SW480 (cell line): ENCODE results near the gene ZKSCAN1.

ENCODE experiments used
- DNase-seq: peaks from one replicate; pipeline ENCODE4 v3.0.0-alpha.2; 2016; ENCODE audit warnings: low spot score

ZKSCAN1 gene

DNA sequence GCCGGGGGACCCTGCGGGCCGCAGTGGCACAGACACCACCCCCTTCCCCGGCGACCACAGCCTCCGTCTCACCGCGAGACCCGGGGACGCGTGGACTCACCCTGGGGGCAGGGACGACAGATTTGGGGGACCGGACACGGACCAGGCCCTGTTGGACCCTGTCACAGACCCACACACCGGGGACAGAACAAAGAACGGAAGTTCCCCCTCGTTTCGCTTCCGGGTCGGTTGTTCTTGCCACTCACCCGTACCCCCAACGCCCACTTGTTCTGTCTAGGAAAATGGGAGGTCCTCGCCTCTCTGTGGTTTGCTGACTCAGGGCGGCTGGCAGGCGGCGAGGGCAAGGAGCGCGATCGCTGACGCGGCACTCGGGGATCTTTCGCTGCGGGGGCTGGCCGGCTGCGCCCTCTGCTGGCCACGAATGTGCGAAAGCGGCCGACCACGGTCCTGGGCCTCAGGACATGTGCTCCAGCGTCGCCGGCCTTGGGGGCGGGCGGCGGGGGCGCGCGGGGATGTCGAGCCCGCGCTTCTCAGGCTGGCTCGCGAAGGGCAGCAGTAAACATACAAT lies 66.2 kb downstream of the ZKSCAN1 start, which contains the start of gene ZNF3:
ZNF3 (minus strand) TSS at position 189 of the 568 bp plus-strand sequence. CDS start 4,366 bp downstream, outside the sequence.
- DNase-seq, result peak; percentile 100

DNA sequence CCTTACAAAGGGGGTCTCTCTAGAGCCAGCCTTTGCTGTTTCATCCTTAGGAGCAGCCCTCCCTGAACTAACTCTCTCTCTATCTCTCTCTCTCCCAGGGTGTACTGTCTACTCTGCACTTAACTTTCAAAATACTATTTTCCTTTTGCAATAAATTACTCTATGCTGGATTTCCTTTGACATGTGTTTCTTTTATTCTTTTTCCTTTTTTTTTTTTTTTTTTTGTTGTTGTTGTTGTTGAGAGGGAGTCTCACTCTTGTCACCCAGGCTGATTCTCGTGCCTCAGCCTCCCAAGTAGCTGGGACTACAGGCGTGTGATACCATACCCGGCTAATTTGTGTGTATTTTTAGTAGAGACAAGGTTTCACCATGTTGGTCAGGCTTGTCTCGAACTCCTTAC lies 67.6 kb downstream of the ZKSCAN1 start:
- DNase-seq, result no peak

DNA sequence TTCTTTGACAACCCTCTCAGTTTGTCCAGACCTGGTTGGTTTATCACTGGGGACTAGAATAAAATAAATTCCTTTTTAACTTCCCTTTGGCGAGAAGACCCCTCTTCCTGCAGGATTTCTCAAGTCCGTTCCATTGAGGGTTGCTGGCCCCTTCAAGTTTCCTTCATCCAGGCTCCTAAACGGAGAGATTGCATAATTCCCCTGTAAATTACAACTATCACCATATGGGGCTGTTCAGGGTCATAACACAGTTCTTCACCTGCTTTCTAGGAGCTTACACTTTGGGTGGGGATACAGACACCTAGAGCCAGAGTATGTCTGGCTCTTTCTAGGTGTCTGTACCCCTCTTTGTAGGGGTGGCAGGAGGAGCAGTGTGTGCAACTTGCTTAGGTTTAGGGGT lies 70.1 kb downstream of the ZKSCAN1 start:
- no peak for DNase-seq

DNA sequence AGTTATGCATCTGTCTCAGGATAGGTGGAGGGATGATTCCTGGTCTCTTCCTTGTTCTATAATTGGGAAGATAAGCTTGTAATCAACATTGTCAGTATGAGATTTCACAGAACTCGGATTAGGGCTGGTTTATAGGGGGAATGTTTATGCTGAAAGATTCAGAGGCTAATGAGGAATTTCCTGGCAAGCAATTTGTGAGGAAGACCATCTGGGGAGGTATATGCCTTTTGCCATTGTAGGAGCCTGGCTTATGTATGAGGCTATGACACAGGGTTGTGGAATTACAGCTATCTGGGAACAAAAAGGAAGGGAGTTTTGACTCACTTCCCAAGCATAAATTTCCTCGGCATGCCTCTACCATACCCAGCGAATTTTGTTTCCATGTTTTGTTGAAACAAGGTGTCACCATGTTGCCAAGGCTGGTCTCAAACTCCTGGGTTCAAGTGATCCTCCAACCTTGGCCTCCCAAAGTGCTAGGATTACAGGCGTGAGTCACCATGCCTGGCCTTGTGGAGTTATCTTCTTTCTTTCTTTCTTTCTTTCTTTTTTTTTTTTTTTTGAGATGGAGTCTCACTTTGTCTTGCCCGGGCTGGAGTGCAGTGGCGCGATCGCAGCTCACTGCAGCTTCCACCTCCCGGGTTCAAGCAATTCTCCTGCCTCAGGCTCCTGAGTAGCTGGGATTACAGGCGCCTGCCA lies 71.8 kb downstream of the ZKSCAN1 start:
- DNase-seq, result peak; percentile 71

DNA sequence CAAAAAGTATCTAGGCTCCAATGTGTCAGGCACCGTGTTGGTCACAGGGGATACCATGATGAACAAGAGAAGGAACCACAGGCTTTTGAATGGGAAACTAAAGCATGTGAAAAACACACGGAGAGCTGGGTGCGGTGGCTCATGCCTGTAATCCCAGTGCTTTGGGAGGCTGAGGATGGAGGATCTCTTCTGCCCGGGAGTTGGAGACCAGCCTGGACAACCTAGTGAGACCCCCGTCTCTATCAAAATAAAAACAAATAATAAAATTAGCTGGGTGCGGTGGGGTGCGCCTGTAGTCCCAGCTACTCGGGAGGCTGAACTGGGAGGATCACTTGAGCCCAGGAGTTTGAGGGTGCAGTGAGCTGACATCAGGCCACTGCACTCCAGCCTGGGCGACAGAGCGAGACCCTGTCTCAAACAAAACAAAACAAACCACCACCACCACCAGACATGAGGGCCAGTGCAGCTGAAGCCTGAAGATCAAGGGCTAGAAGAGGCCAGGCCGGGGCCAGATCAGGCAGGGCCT lies 72.8 kb downstream of the ZKSCAN1 start:
- no peak for DNase-seq

DNA sequence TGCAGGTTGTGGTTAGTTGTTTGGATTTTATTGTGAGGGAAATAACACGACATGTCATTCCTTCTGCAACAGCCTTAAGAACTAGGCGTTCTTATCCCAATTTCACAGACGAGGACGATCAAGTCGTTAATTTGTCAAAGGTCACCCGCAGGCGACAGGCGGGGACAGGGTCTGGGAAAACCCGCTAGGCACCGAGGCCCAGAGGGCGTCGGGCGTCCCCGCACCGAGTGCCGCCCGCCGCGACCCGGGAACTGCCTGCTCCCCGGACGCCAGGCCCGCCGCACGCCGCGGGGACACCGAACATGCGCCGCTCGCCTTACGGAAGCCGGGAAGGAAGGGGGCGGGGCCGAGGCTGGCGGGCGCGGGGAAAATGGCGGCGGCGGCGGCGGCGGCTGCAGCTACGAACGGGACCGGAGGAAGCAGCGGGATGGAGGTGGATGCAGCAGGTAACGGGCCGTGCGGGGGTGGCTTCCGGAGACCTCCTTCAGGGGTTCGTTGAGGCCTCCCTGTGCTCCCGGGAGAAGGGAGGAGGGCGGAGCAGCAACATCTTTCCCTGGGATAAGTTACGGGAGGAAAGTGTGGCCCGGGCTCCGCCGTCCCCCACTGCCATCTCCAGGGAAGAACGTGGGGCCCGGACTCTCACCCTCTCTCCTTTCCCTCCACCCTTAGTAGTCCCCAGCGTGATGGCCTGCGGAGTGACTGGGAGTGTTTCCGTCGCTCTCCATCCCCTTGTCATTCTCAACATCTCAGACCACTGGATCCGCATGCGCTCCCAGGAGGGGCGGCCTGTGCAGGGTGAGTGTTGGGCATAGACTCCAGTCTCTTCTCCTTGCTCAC lies 73.4 kb downstream of the ZKSCAN1 start, which contains the start of gene COPS6:
COPS6 (plus strand) TSS at position 349 of the 837 bp plus-strand sequence; CDS start at position 371, 22 bp downstream.
- DNase-seq, result peak; percentile 84

DNA sequence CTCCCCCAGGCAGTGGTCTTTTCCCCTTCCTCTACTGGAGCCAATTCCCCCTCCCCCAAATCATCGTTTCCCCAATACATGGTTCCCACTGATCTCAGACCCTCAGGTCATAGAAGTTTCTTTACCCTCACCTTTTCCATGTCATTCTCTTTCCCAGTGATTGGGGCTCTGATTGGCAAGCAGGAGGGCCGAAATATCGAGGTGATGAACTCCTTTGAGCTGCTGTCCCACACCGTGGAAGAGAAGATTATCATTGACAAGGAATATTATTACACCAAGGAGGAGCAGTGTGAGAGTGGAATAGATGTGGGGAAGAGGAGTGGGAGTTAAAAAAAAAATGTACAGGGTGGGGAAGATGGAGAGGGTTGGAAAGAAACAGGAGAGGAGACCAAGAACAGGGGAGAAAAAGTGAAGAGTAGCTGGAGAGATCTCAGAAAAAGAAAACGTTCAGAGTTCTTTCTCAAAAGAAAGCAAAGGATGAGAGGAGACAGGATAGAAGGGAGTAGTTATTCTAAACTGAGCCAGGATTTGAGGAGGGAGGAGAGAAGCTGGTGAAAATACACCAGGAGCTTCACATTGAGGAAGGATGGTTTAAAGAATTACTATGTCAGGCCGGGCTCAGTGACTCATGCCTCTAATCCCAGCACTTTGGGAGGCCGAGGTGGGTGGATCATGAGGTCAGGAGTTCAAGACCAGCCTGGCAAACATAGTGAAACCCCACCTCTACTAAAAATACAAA lies 74.2 kb downstream of the ZKSCAN1 start:
- no peak for DNase-seq

DNA sequence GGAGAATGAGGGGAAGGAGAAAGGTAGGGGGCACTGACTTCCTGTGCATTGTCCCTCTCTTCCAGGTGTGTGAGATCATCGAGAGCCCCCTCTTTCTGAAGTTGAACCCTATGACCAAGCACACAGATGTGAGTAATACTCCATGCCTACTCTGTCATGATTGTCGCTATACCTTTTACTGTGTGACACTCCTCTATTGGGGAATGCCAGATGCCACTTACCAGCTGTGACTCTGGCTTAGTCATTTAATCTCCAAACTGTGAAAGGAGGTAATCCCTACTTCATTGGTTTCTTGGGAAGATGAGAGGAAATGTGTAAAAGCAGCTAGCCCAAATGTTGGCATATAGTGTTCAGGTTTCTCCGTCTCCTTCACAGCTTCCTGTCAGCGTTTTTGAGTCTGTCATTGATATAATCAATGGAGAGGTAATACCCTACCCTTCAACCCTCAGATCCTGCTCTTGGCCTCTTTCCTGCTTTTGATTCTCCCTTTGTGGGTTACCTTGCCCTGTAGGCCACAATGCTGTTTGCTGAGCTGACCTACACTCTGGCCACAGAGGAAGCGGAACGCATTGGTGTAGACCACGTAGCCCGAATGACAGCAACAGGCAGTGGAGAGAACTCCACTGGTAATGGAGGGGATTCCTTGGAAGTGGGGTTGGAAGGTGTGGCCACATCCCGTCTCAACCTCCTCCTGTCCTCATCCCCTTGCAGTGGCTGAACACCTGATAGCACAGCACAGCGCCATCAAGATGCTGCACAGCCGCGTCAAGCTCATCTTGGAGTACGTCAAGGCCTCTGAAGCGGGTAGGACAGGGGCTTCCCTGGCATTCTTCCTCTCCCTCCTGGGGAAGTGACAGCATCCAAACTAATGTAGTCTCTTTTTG lies 75.4 kb downstream of the ZKSCAN1 start:
- DNase-seq, result no peak
